ENCODE data around the gene NOP14. TPM values are rescaled to one million over a fixed set of nuclear protein-coding genes. Genes with fewer than 3 reads are reported as not detected.

The NOP14 gene
- total and polyA plus RNA-seq, 2 of the 8 experiments (the other 6 are each of a cell fraction or from before 2014, with no cell fraction given): 8.6 to 45.3 TPM

- TF ChIP-seq RXRA (IDR thresholded peaks at IDR 0.05; ENCODE audit: insufficient read depth, low read depth, low read length): no peak
- TF ChIP-seq JUN (IDR thresholded peaks at IDR 0.05; ENCODE audit: low read depth, low read length): no peak
- no peak for TF ChIP-seq RBBP5 (IDR thresholded peaks at IDR 0.05; ENCODE audit: borderline replicate concordance, low read depth, low read length)
- TF ChIP-seq USF2 (IDR thresholded peaks at IDR 0.05; ENCODE audit: low read length): peak; percentile 74
- no peak for TF ChIP-seq CTBP2 (IDR thresholded peaks at IDR 0.05; ENCODE audit: borderline replicate concordance, insufficient read depth, insufficient read length, low read length)
- TF ChIP-seq TAF1 (IDR thresholded peaks at IDR 0.05; ENCODE audit: low read depth, low read length): peak; percentile 64; the same call in 1 of the 2 replicates
- no peak for TF ChIP-seq RAD21 (IDR thresholded peaks at IDR 0.05 in 1 of 2, conservative IDR thresholded peaks at IDR 0.05 in 1 of 2; ENCODE audit: low read depth in 2 of 2, low read length in 2 of 2)
- TF ChIP-seq CHD7 (IDR thresholded peaks at IDR 0.05; ENCODE audit: insufficient replicate concordance, low read length): no peak
These were observed at the start of gene NOP14, which contains the start of gene GRK4 (continued) for GRCh38 chr4:2963175-2963965.
